Measurements from ENCODE around the gene CIDEC. TPM values are rescaled to one million over a fixed set of nuclear protein-coding genes. Genes with fewer than 3 reads are reported as not detected.

Gene CIDEC, protein sequence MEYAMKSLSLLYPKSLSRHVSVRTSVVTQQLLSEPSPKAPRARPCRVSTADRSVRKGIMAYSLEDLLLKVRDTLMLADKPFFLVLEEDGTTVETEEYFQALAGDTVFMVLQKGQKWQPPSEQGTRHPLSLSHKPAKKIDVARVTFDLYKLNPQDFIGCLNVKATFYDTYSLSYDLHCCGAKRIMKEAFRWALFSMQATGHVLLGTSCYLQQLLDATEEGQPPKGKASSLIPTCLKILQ
- total RNA-seq = 0.36 TPM
- long read RNA-seq = 0 reads

GRCh38 chr3:9879830-9880549, at the start of gene CIDEC:
TSS of gene CIDEC (minus strand) at chr3:9880253. CDS start at chr3:9878486, 1,767 bp downstream.
- no peak within 1 kb of the TSS for H3K27ac ChIP-seq (replicated peaks)
- intact Hi-C loops (cut with micrococcal nuclease) = no loop called here
- no peaks in the 10 kb centered on the region for H3K27me3 ChIP-seq (ENCODE audit: low read depth)
- H3K4me1 ChIP-seq = no peaks in the 10 kb centered on the region
- no peaks in the 10 kb centered on the region for H3K36me3 ChIP-seq
- DNase-seq = no peak
- TF ChIP-seq CTCF (IDR thresholded peaks at IDR 0.05; ENCODE audit: borderline replicate concordance) = no peak
- H3K9me3 ChIP-seq (replicated peaks) = no peaks in the 10 kb centered on the region
- H3K4me3 ChIP-seq = no peak within 1 kb of the TSS

- peaks cover 58% of the 10 kb centered on the region for H3K36me3 ChIP-seq
- H3K4me3 ChIP-seq = no peak overlapping the region
- H3K9me3 ChIP-seq (replicated peaks) = no peaks in the 10 kb centered on the region
- no peak overlapping the region for H3K27ac ChIP-seq (replicated peaks)
- no peaks in the 10 kb centered on the region for H3K27me3 ChIP-seq (ENCODE audit: low read depth)
- DNase-seq = no peak
- intact Hi-C loops (cut with micrococcal nuclease) = no loop called here
- TF ChIP-seq CTCF (IDR thresholded peaks at IDR 0.05; ENCODE audit: borderline replicate concordance) = no peak
- H3K4me1 ChIP-seq = peaks cover 16% of the 10 kb centered on the region
Measured at GRCh38 chr3:9928158-9928557, 48.1 kb upstream of the CIDEC start.

- intact Hi-C loops (cut with micrococcal nuclease) = no loop called here
- DNase-seq = no peak
- Histone ChIP-seq H3K9me3 (replicated peaks) (no peaks in the 10 kb centered on the region), H3K27me3 (ENCODE audit: low read depth) (no peaks in the 10 kb centered on the region), H3K4me3 (peak overlapping the region; percentile 74), H3K27ac (replicated peaks) (no peak overlapping the region), H3K36me3 (peaks cover 24% of the 10 kb centered on the region), H3K4me1 (peaks cover 47% of the 10 kb centered on the region)
- no peak for TF ChIP-seq CTCF (IDR thresholded peaks at IDR 0.05; ENCODE audit: borderline replicate concordance)
Measured at GRCh38 chr3:9918261-9919038, 38.4 kb upstream of the CIDEC start.

DNA sequence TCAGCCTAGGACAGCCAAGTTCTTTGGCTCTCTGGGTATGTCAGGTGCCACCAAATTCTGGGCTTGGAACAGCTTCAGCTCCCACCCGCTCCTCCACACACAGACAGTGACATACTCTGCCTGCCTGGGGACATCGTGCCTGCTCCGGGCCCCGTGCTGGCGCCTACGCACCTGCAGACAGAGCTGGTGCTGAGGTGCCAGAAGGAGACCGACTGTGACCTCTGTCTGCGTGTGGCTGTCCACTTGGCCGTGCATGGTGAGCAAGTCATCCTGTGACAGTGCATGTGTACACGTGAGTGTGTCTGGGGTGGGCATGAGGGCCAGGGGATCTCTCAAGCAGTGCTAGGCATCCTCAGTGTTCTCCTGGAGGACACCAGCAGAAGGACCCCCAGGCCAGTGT, 37.8 kb upstream of the CIDEC start:
- no peaks in the 10 kb centered on the region for H3K9me3 ChIP-seq (replicated peaks)
- no peak for DNase-seq
- no peak for TF ChIP-seq CTCF (IDR thresholded peaks at IDR 0.05; ENCODE audit: borderline replicate concordance)
- peak overlapping the region; percentile 96 for H3K27ac ChIP-seq (replicated peaks)
- no peaks in the 10 kb centered on the region for H3K27me3 ChIP-seq (ENCODE audit: low read depth)
- H3K36me3 ChIP-seq = peaks cover 23% of the 10 kb centered on the region
- H3K4me1 ChIP-seq = peaks cover 47% of the 10 kb centered on the region
- H3K4me3 ChIP-seq = peak overlapping the region; percentile 74
- intact Hi-C loops (cut with micrococcal nuclease) = no loop called here

Data from left ventricle myocardium inferior (tissue), 1 donor.